Urinary bladder (tissue), 4 donors: ENCODE measurements around the gene ABHD15. TPM values are rescaled to one million over a fixed set of nuclear protein-coding genes. Genes with fewer than 3 reads are reported as not detected.

Source experiments
- DNase-seq: peaks from one replicate; pipeline ENCODE4 v3.0.0-alpha.2; 2015; ENCODE audit errors: extremely low spot score
- H3K27ac ChIP-seq: one replicate; pipeline ENCODE4 v1.5.1; 2013; ENCODE audit warnings: low read depth, mild to moderate bottlenecking, moderate library complexity
- H3K36me3 ChIP-seq: one replicate; pipeline ENCODE4 v1.6.1; 2013; ENCODE audit warnings: mild to moderate bottlenecking, moderate library complexity; ENCODE audit not compliant: insufficient read depth
- H3K4me1 ChIP-seq: one replicate; pipeline ENCODE4 v1.6.1; 2013; ENCODE audit warnings: mild to moderate bottlenecking, moderate library complexity; ENCODE audit not compliant: insufficient read depth
- H3K4me3 ChIP-seq: one replicate; pipeline ENCODE4 v1.5.1; 2013; ENCODE audit warnings: low read depth, low read length
- WGBS: extraction: QIAGEN DNeasy Blood & Tissue Kit; methylation state at CpG from one replicate; pipeline ENCODE4 v1.1.7; 2013; 5-methylcytosine and 5-hydroxymethylcytosine counted together
- polyA plus RNA-seq: library from polyadenylated mRNA; stranded (reverse); fragments of 200-250 nt; gene quantifications from one replicate; pipeline ENCODE4 v1.2.3, GENCODE V29; 2013
- total RNA-seq: library from RNA; depleted of rRNA; stranded (reverse); fragments of >200 nt; gene quantifications from one replicate; pipeline ENCODE4 v1.2.3, GENCODE V29; 2014
- donor health status: healthy with polysubstance abuse.
- donor health status: healthy.

Gene ABHD15
- total and polyA plus RNA-seq, 2 donors = 6.7 to 9.8 TPM

- DNase-seq = no peak
- 87% methylated on average over 6 of the region's 6 CpGs for WGBS
- H3K4me3 ChIP-seq = no peak overlapping the region
- no peaks in the 10 kb centered on the region for H3K4me1 ChIP-seq
- no peaks in the 10 kb centered on the region for H3K36me3 ChIP-seq
- no peak overlapping the region for H3K27ac ChIP-seq
These were observed 36.4 kb upstream of the ABHD15 start for GRCh38 chr17:29603109-29603674.

GRCh38 chr17:29597361-29598172, 30.7 kb upstream of the ABHD15 start:
- no peak for DNase-seq
- WGBS = 50% methylated on average over 13 of the region's 13 CpGs
- no peak overlapping the region for H3K4me3 ChIP-seq
- H3K4me1 ChIP-seq = no peaks in the 10 kb centered on the region
- H3K27ac ChIP-seq = no peak overlapping the region
- H3K36me3 ChIP-seq = no peaks in the 10 kb centered on the region

- Histone ChIP-seq H3K27ac (no peak overlapping the region), H3K4me1 (no peaks in the 10 kb centered on the region), H3K36me3 (no peaks in the 10 kb centered on the region), H3K4me3 (no peak overlapping the region)
- DNase-seq = no peak
- 68% methylated on average over 9 of the region's 9 CpGs for WGBS
These were observed 30.0 kb upstream of the ABHD15 start for GRCh38 chr17:29596811-29597210.

GRCh38 chr17:29595943-29596774, 29.3 kb upstream of the ABHD15 start:
- 85% methylated on average over 12 of the region's 12 CpGs for WGBS
- Histone ChIP-seq H3K36me3 (no peaks in the 10 kb centered on the region), H3K4me1 (no peaks in the 10 kb centered on the region), H3K4me3 (no peak overlapping the region), H3K27ac (no peak overlapping the region)
- DNase-seq = no peak

GRCh38 chr17:29595107-29595942, 28.5 kb upstream of the ABHD15 start:
- H3K27ac ChIP-seq = no peak overlapping the region
- no peaks in the 10 kb centered on the region for H3K4me1 ChIP-seq
- H3K4me3 ChIP-seq = no peak overlapping the region
- WGBS = 77% methylated on average over 7 of the region's 7 CpGs
- H3K36me3 ChIP-seq = no peaks in the 10 kb centered on the region
- no peak for DNase-seq

GRCh38 chr17:29594519-29595090, 27.8 kb upstream of the ABHD15 start:
- no peak for DNase-seq
- Histone ChIP-seq H3K4me3 (no peak overlapping the region), H3K4me1 (no peaks in the 10 kb centered on the region), H3K36me3 (no peaks in the 10 kb centered on the region), H3K27ac (no peak overlapping the region)
- WGBS = 93% methylated on average over 11 of the region's 11 CpGs

- DNase-seq = no peak
- Histone ChIP-seq H3K27ac (no peak overlapping the region), H3K36me3 (no peaks in the 10 kb centered on the region), H3K4me3 (peak overlapping the region; percentile 91), H3K4me1 (no peaks in the 10 kb centered on the region)
- WGBS = 8% methylated on average over 64 of the region's 64 CpGs
These were observed 27.0 kb upstream of the ABHD15 start for GRCh38 chr17:29593591-29594518.

- no peak within 1 kb of the TSS for H3K27ac ChIP-seq
- WGBS = under 1% methylated on average over 96 of the region's 96 CpGs
- H3K36me3 ChIP-seq = no peaks in the 10 kb centered on the region
- DNase-seq = no peak
- peak within 1 kb of the TSS; percentile 91 for H3K4me3 ChIP-seq
- no peaks in the 10 kb centered on the region for H3K4me1 ChIP-seq
These were observed 26.2 kb upstream of the ABHD15 start, which contains the start of gene ANKRD13B for GRCh38 chr17:29592850-29593551. ANKRD13B (plus strand) TSS chr17:29593132; CDS start chr17:29593622, 490 bp downstream.

- 13% methylated on average over 25 of the region's 25 CpGs for WGBS
- Histone ChIP-seq H3K4me3 (no peak overlapping the region), H3K4me1 (no peaks in the 10 kb centered on the region), H3K36me3 (no peaks in the 10 kb centered on the region), H3K27ac (no peak overlapping the region)
- peak; percentile 71 for DNase-seq
These were observed 25.1 kb upstream of the ABHD15 start for GRCh38 chr17:29591737-29592608.

GRCh38 chr17:29591146-29591736, 24.4 kb upstream of the ABHD15 start:
- no peak for DNase-seq
- Histone ChIP-seq H3K27ac (peak overlapping the region; percentile 45), H3K4me1 (no peaks in the 10 kb centered on the region), H3K36me3 (no peaks in the 10 kb centered on the region), H3K4me3 (no peak overlapping the region)
- WGBS = under 1% methylated on average over 31 of the region's 31 CpGs
